HCT116 (cell line): ENCODE data around the gene MOV10. TPM values are rescaled to one million over a fixed set of nuclear protein-coding genes. Genes with fewer than 3 reads are reported as not detected.

ENCODE experiments used
- ATAC-seq: fragments of 200-7000 bp; cut with Tn5 transposase; 2 replicates; pipeline ENCODE4 v1.9.1; 2020; ENCODE audit warnings: mild to moderate bottlenecking, moderate library complexity
- BruUV-seq: library from RNA; stranded (reverse); fragments of 400-500 nt; replicated peaks from 2 replicates; lab custom pipeline; 2021; lab: Mats Ljungman, UMichigan
- CTCF ChIA-PET: fragments of 300-600 bp; sonication (Branson Sonifier 250); formaldehyde crosslinking; loops from one replicate; lab custom pipeline; 2021; ENCODE audit warnings: antibody characterized with exemption; lab: Charles Lee
- POLR2A ChIA-PET: fragments of 300-600, 350-600 bp; sonication (Branson Sonifier 250); formaldehyde crosslinking; loops from one replicate; lab custom pipeline; 2021; ENCODE audit warnings: antibody characterized with exemption; lab: Charles Lee
- RAD21 ChIA-PET, 2 experiments: fragments of 300-600 bp; sonication (Branson Sonifier 250); formaldehyde crosslinking; loops; one replicate each; lab custom pipeline; 2023; ENCODE audit warnings: low total read pairs in 2 of 2; ENCODE audit not compliant: uncharacterized antibody in 2 of 2, unreplicated experiment in 2 of 2, low non-redundant PET in 1 of 2; lab: Charles Lee
- DNase-seq: peaks from one replicate; pipeline ENCODE4 v3.0.0-alpha.2; 2010; ENCODE audit warnings: low read depth, low spot score
- H2AFZ ChIP-seq: fragments of 200-600 bp; shearing (Covaris generic), sonication (generic); 2 replicates; pipeline ENCODE4 v1.6.1; 2017; ENCODE audit warnings: low read depth, mixed run types, mixed read lengths, antibody characterized with exemption, low read length; ENCODE audit not compliant: poor library complexity, severe bottlenecking
- H3K27ac ChIP-seq: 2 replicates; pipeline ENCODE4 v1.5.1; 2012; ENCODE audit warnings: low read depth, low read length
- H3K27me3 ChIP-seq: fragments of 200-600 bp; sonication (generic); 2 replicates; pipeline ENCODE4 v1.6.1; 2016; ENCODE audit warnings: mixed run types, low read length, mixed read lengths; ENCODE audit not compliant: insufficient read depth
- H3K36me3 ChIP-seq, 2 experiments: fragments of 200-500 bp in 1 of 2; fragments of 200-600 bp in 1 of 2; sonication (Bioruptor generic) in 1 of 2; sonication (generic) in 1 of 2; 2 replicates each; pipeline versions ENCODE4 v1.5.1 to v1.6.1; 2014 to 2016; ENCODE audit warnings: low read length in 2 of 2, inconsistent platforms in 1 of 2, mixed read lengths in 1 of 2, mixed run types in 1 of 2; ENCODE audit not compliant: insufficient read depth in 2 of 2, control insufficient read depth in 1 of 2
- H3K4me1 ChIP-seq, 2 experiments: fragments of 200-600 bp in 1 of 2; sonication (generic) in 1 of 2; 2 replicates each; pipeline versions ENCODE4 v1.5.1 to v1.6.1; 2012 to 2017; ENCODE audit warnings: low read length in 2 of 2, inconsistent platforms in 1 of 2, mild to moderate bottlenecking in 1 of 2, mixed read lengths in 1 of 2, mixed run types in 1 of 2, moderate library complexity in 1 of 2; ENCODE audit not compliant: insufficient read depth in 2 of 2, control insufficient read depth in 1 of 2
- H3K4me2 ChIP-seq: fragments of 200-600 bp; sonication (generic); 2 replicates; pipeline ENCODE4 v1.6.1; 2017; ENCODE audit warnings: mixed run types, low read length, mixed read lengths
- H3K4me3 ChIP-seq, 2 experiments: fragments of 200-600 bp in 1 of 2; sonication (generic) in 1 of 2; replicated peaks in 1 of 2; 2 replicates each; pipeline ENCODE4 v1.5.1; 2011 to 2016; ENCODE audit warnings: low read length in 2 of 2, control low read depth in 1 of 2, low read depth in 1 of 2, mild to moderate bottlenecking in 1 of 2, mixed read lengths in 1 of 2, mixed run types in 1 of 2
- H3K79me2 ChIP-seq: fragments of 200-600 bp; sonication (generic); 2 replicates; pipeline ENCODE4 v1.6.1; 2017; ENCODE audit warnings: mild to moderate bottlenecking, mixed run types, low read length, moderate library complexity, mixed read lengths; ENCODE audit not compliant: insufficient read depth
- H3K9ac ChIP-seq: fragments of 200-600 bp; sonication (generic); 2 replicates; pipeline ENCODE4 v1.6.1; 2016; ENCODE audit warnings: low read length, mixed read lengths
- H3K9me2 ChIP-seq: fragments of 200-600 bp; sonication (generic), shearing (Covaris generic); 2 replicates; pipeline ENCODE4 v1.6.1; 2017; ENCODE audit warnings: mixed run types, mild to moderate bottlenecking, moderate library complexity; ENCODE audit not compliant: insufficient read depth
- H3K9me3 ChIP-seq, 2 experiments: fragments of 200-500 bp in 1 of 2; fragments of 200-600 bp in 1 of 2; sonication (Bioruptor generic) in 1 of 2; sonication (generic) in 1 of 2; 2 replicates each; pipeline ENCODE4 v1.6.1; 2014 to 2017; ENCODE audit warnings: low read length in 2 of 2, mixed read lengths in 2 of 2, inconsistent platforms in 1 of 2, low read depth in 1 of 2, mild to moderate bottlenecking in 1 of 2, mixed run types in 1 of 2, moderate library complexity in 1 of 2; ENCODE audit not compliant: control insufficient read depth in 1 of 2, insufficient read depth in 1 of 2
- H4K20me1 ChIP-seq: fragments of 200-600 bp; sonication (generic), shearing (Covaris generic); 2 replicates; pipeline ENCODE4 v1.6.1; 2017; ENCODE audit warnings: mixed run types, mild to moderate bottlenecking, moderate library complexity; ENCODE audit not compliant: insufficient read depth
- CEBPB ChIP-seq: IDR thresholded peaks from 2 replicates; pipeline ENCODE4 v1.6.1; 2012; ENCODE audit warnings: low read depth
- EZH2 ChIP-seq: fragments of 200-600 bp; sonication (generic); IDR thresholded peaks from 2 replicates; pipeline ENCODE4 v1.6.1; 2017; ENCODE audit warnings: antibody characterized with exemption, mixed run types
- EZH2phosphoT487 ChIP-seq: fragments of 200-600 bp; IDR thresholded peaks from 2 replicates; pipeline ENCODE4 v1.6.1; 2018; ENCODE audit warnings: antibody characterized with exemption, borderline replicate concordance
- FOSL1 ChIP-seq: IDR thresholded peaks from 2 replicates; pipeline ENCODE4 v1.6.1; 2012; ENCODE audit warnings: low read depth
- JUND ChIP-seq: IDR thresholded peaks from 2 replicates; pipeline ENCODE4 v1.6.1; 2012
- SP1 ChIP-seq: IDR thresholded peaks from 2 replicates; pipeline ENCODE4 v1.6.1; 2012; ENCODE audit warnings: low read depth
- SRF ChIP-seq: IDR thresholded peaks from 2 replicates; pipeline ENCODE4 v1.6.1; 2012; ENCODE audit warnings: low read depth
- ZFX ChIP-seq: fragments of 450-650 bp; IDR thresholded peaks from 2 replicates; pipeline ENCODE4 v1.6.1; 2017
- ZNF274 ChIP-seq: fragments of 200-500 bp; sonication (Bioruptor generic); IDR thresholded peaks from 2 replicates; pipeline ENCODE4 v1.6.1; 2014; ENCODE audit warnings: mild to moderate bottlenecking, low read depth, low read length, inconsistent platforms
- intact Hi-C: fragments of 100-400 bp; cut with micrococcal nuclease; formaldehyde crosslinking; loops from 2 replicates; pipeline ENCODE4 v1.10.0; 2022
- total RNA-seq: library from RNA; stranded (reverse); gene quantifications from one replicate; pipeline ENCODE4 v1.2.1, GENCODE V29; 2021; ENCODE audit not compliant: unreplicated experiment
- TF ChIP-seq, protein P1 (sequence below): IDR thresholded peaks from 2 replicates; pipeline ENCODE4 v1.6.1; 2011; ENCODE audit warnings: mild to moderate bottlenecking, low read length, moderate library complexity; ENCODE audit not compliant: insufficient replicate concordance; ENCODE audit errors: extremely low read depth
- TF ChIP-seq, protein P2 (sequence below): IDR thresholded peaks from 2 replicates; pipeline ENCODE4 v1.6.1; 2012

Gene MOV10
- total RNA-seq, 1 experiment from 2014 or later = 109 TPM

DNA sequence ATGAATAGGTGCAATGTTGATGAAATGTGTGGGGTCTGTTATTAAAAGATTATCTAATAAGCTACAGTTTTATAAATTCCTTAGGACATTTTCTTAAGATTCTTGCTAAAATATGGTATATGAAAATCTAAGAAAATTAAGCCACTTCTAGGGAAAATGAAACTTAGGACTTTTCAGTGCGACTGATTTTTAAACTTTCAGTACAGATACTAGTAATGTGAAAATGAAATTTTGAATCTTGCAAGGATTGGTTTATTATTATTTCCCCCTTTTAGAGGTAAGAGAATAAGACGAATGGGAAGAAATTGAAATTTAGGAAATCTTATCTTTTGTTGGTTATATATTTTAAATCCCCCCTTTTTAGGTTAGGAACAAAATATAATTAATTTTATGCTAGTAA is 38.4 kb upstream of the MOV10 start:
- H3K4me2 ChIP-seq = no peak overlapping the region
- no peak for TF ChIP-seq FOSL1
- TF ChIP-seq EZH2 = no peak
- TF ChIP-seq EZH2phosphoT487 = no peak
- TF ChIP-seq, protein P1, sequence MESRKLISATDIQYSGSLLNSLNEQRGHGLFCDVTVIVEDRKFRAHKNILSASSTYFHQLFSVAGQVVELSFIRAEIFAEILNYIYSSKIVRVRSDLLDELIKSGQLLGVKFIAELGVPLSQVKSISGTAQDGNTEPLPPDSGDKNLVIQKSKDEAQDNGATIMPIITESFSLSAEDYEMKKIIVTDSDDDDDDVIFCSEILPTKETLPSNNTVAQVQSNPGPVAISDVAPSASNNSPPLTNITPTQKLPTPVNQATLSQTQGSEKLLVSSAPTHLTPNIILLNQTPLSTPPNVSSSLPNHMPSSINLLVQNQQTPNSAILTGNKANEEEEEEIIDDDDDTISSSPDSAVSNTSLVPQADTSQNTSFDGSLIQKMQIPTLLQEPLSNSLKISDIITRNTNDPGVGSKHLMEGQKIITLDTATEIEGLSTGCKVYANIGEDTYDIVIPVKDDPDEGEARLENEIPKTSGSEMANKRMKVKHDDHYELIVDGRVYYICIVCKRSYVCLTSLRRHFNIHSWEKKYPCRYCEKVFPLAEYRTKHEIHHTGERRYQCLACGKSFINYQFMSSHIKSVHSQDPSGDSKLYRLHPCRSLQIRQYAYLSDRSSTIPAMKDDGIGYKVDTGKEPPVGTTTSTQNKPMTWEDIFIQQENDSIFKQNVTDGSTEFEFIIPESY = no peak
- no peak for TF ChIP-seq SRF
- no peak for TF ChIP-seq JUND
- no peak for TF ChIP-seq ZFX
- TF ChIP-seq SP1 = no peak
- no peak for TF ChIP-seq CEBPB
- TF ChIP-seq ZNF274 = no peak
- TF ChIP-seq, protein P2, sequence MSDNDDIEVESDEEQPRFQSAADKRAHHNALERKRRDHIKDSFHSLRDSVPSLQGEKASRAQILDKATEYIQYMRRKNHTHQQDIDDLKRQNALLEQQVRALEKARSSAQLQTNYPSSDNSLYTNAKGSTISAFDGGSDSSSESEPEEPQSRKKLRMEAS = no peak
- TF ChIP-seq, all 23 proteins: peak for 0
- peaks cover 88% of the 10 kb centered on the region for H3K79me2 ChIP-seq
- no peak overlapping the region for H3K9ac ChIP-seq
- no TSS peak for BruUV-seq
- H3K4me3 ChIP-seq = no peak overlapping the region
- intact Hi-C loops = no loop called here
- H2AFZ ChIP-seq = no peak overlapping the region
- ChIA-PET RAD21 (no interaction called here), CTCF (interaction anchor here (0.8 kb wide), 1 partner anchor 16 kb away, joined by 3 read pairs; no protein-coding TSS in a partner anchor), POLR2A (no interaction called here)
- H3K9me3 ChIP-seq = no peaks in the 10 kb centered on the region
- no peaks in the 10 kb centered on the region for H3K9me2 ChIP-seq
- peaks cover 44% of the 10 kb centered on the region for H4K20me1 ChIP-seq
- H3K27me3 ChIP-seq = no peaks in the 10 kb centered on the region
- H3K4me1 ChIP-seq = peaks cover 9 to 36% of the 10 kb centered on the region in 2 experiments
- ATAC-seq (no peak), DNase-seq (no peak)
- H3K27ac ChIP-seq = no peak overlapping the region
- H3K36me3 ChIP-seq = no peaks in the 10 kb centered on the region
